Measurements from ENCODE around the gene UBE2B. TPM values are rescaled to one million over a fixed set of nuclear protein-coding genes. Genes with fewer than 3 reads are reported as not detected.

UBE2B gene
- total RNA-seq, 1 experiment from 2014 or later = 91.9 TPM

GRCh38 chr5:134437847-134438581 is 66.6 kb downstream of the UBE2B start:
- H3K27ac ChIP-seq (ENCODE audit: low read depth, low read length) = no peak overlapping the region
- H3K4me1 ChIP-seq (ENCODE audit: control insufficient read depth in 1 of 2, insufficient read depth in 2 of 2, low read length in 2 of 2) = peaks cover 5 to 26% of the 10 kb centered on the region in 2 experiments; a peak in 3 of 4 replicates
- intact Hi-C loops (cut with micrococcal nuclease) = no loop called here
- H4K20me1 ChIP-seq (ENCODE audit: insufficient read depth) = no peaks in the 10 kb centered on the region
- no peaks in the 10 kb centered on the region for H3K79me2 ChIP-seq (ENCODE audit: insufficient read depth, low read length)
- no peaks in the 10 kb centered on the region for H3K27me3 ChIP-seq (ENCODE audit: insufficient read depth, low read length)
- no peak overlapping the region for H3K9ac ChIP-seq (ENCODE audit: low read length)
- no peak for DNase-seq (ENCODE audit: low read depth, low spot score)
- ChIA-PET RAD21 (ENCODE audit: low non-redundant PET in 1 of 2, low total read pairs in 2 of 2, uncharacterized antibody in 2 of 2, unreplicated experiment in 2 of 2) (no interaction called here), CTCF (no interaction called here), POLR2A (no interaction called here)
- BruUV-seq (replicated peaks) = no TSS peak
- no peaks in the 10 kb centered on the region for H3K9me2 ChIP-seq (ENCODE audit: insufficient read depth)
- no peaks in the 10 kb centered on the region for H3K36me3 ChIP-seq (ENCODE audit: control insufficient read depth in 1 of 2, insufficient read depth in 2 of 2, low read length in 2 of 2)
- H2AFZ ChIP-seq (ENCODE audit: low read depth, low read length, poor library complexity, severe bottlenecking) = no peak overlapping the region
- H3K9me3 ChIP-seq (ENCODE audit: control insufficient read depth in 1 of 2, insufficient read depth in 1 of 2, low read depth in 1 of 2, low read length in 2 of 2) = no peaks in the 10 kb centered on the region
- no peak for TF ChIP-seq MAX (IDR thresholded peaks at IDR 0.05)
- no peak for TF ChIP-seq FOSL1 (IDR thresholded peaks at IDR 0.05; ENCODE audit: low read depth)
- no peak for TF ChIP-seq CEBPB (IDR thresholded peaks at IDR 0.05; ENCODE audit: low read depth)
- TF ChIP-seq POLR2A (IDR thresholded peaks at IDR 0.05; ENCODE audit: borderline replicate concordance, extremely low read depth, insufficient read depth, insufficient read length) = no peak
- no peak for TF ChIP-seq CTCF (IDR thresholded peaks at IDR 0.05 in 2 of 3, conservative IDR thresholded peaks at IDR 0.05 in 1 of 3; ENCODE audit: borderline replicate concordance in 1 of 3, insufficient read depth in 1 of 3, low read depth in 2 of 3, low read length in 2 of 3)
- TF ChIP-seq ZNF274 (IDR thresholded peaks at IDR 0.05; ENCODE audit: low read depth, low read length) = no peak
- TF ChIP-seq SRF (IDR thresholded peaks at IDR 0.05; ENCODE audit: low read depth) = no peak
- TF ChIP-seq EZH2phosphoT487 (IDR thresholded peaks at IDR 0.05; ENCODE audit: borderline replicate concordance) = no peak
- no peak for TF ChIP-seq ELF1 (IDR thresholded peaks at IDR 0.05; ENCODE audit: borderline replicate concordance, low read depth)
- TF ChIP-seq ZFX (IDR thresholded peaks at IDR 0.05) = no peak
- TF ChIP-seq SP1 (IDR thresholded peaks at IDR 0.05; ENCODE audit: low read depth) = no peak
- no peak for TF ChIP-seq SIN3A (IDR thresholded peaks at IDR 0.05; ENCODE audit: low read depth)
- TF ChIP-seq JUND (IDR thresholded peaks at IDR 0.05) = no peak
- no peak for TF ChIP-seq CBX3 (IDR thresholded peaks at IDR 0.05; ENCODE audit: low read depth)
- no peak for TF ChIP-seq EZH2 (IDR thresholded peaks at IDR 0.05)
- no peak for TF ChIP-seq EGR1 (IDR thresholded peaks at IDR 0.05; ENCODE audit: low read depth)
- TF ChIP-seq ZBTB33 (IDR thresholded peaks at IDR 0.05; ENCODE audit: extremely low read depth, insufficient replicate concordance, low read length) = no peak
- no peak for TF ChIP-seq REST (IDR thresholded peaks at IDR 0.05; ENCODE audit: low read depth)
- no peak for TF ChIP-seq POLR2AphosphoS5 (IDR thresholded peaks at IDR 0.05; ENCODE audit: low read depth, low read length)
- TF ChIP-seq RAD21 (IDR thresholded peaks at IDR 0.05; ENCODE audit: low read depth) = no peak
- H3K4me2 ChIP-seq (ENCODE audit: low read length) = no peak overlapping the region
- H3K4me3 ChIP-seq (replicated peaks in 1 of 2; ENCODE audit: low read depth in 1 of 2, low read length in 2 of 2) = no peak overlapping the region
- no peak for ATAC-seq
